Activated T-cell treated with anti-CD3 and anti-CD28 coated beads, Interleukin-2, amount 50 U/mL, for 72 hours (primary cell): ENCODE results near the gene IL17B. TPM values are rescaled to one million over a fixed set of nuclear protein-coding genes. Genes with fewer than 3 reads are reported as not detected.

Experiments used
- ATAC-seq, 2 donors: fragments of 150-1000 bp; cut with Tn5 transposase; replicated peaks in 1 of 2; 2 replicates each; pipeline ENCODE4 v1.10.0; 2021; ENCODE audit warnings: moderate library complexity in 2 of 2, mild to moderate bottlenecking in 1 of 2
- DNase-seq, 2 donors: peaks; one replicate each; pipeline ENCODE4 v3.0.0; 2021 to 2022; ENCODE audit warnings: mixed read lengths in 1 of 2
- H3K27ac Mint-ChIP-seq: one replicate; pipeline ENCODE4 v1.8.0; 2022; ENCODE audit warnings: mild to moderate bottlenecking, moderate library complexity, mixed read lengths
- H3K27me3 Mint-ChIP-seq: one replicate; pipeline ENCODE4 v1.8.0; 2022; ENCODE audit warnings: low read depth, mixed read lengths
- H3K36me3 Mint-ChIP-seq, 2 donors: one replicate each; pipeline ENCODE4 v1.8.0; 2022; ENCODE audit warnings: mixed read lengths in 2 of 2, mild to moderate bottlenecking in 1 of 2; ENCODE audit not compliant: insufficient read depth in 2 of 2
- H3K4me1 Mint-ChIP-seq: one replicate; pipeline ENCODE4 v1.8.0; 2022; ENCODE audit warnings: low read depth, mixed read lengths
- H3K4me3 Mint-ChIP-seq, 2 donors: one replicate each; pipeline ENCODE4 v1.8.0; 2022; ENCODE audit warnings: mild to moderate bottlenecking in 2 of 2, mixed read lengths in 2 of 2, moderate library complexity in 2 of 2
- H3K9me3 Mint-ChIP-seq, 2 donors: one replicate each; pipeline ENCODE4 v1.8.0; 2022; ENCODE audit warnings: mixed read lengths in 2 of 2
- total RNA-seq, 2 donors: library from RNA; stranded (reverse); gene quantifications; one replicate each; pipeline ENCODE4 v1.2.3, GENCODE V29; 2022

Gene IL17B
- total RNA-seq, 2 donors from 2014 or later: not detected

DNA sequence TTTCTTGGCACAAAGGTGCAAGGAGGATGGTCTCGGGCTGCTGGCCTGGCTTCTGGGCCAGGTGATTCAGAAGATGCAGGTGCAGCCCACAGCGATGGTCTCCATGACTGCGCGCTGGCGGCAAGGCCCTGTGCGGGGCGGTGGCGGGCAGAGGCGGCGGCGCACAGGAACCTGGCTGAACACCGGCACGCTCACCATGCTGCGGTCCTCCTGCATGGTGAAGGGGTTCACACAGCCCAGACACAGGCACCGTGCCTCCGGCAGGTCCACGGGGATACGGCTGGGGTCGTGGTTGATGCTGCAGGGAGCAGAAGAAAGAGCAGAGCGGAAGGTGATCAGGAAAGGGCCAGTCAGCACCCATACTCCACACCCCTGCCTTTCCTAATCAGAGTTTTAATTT, 4.8 kb downstream of the IL17B start:
- H3K27me3 Mint-ChIP-seq: no peaks in the 10 kb centered on the region
- no peak overlapping the region for H3K27ac Mint-ChIP-seq
- H3K36me3 Mint-ChIP-seq: no peaks in the 10 kb centered on the region
- H3K4me1 Mint-ChIP-seq: no peaks in the 10 kb centered on the region
- DNase-seq (no peak), ATAC-seq (no peak)
- H3K9me3 Mint-ChIP-seq: no peaks in the 10 kb centered on the region
- H3K4me3 Mint-ChIP-seq: no peak overlapping the region

DNA sequence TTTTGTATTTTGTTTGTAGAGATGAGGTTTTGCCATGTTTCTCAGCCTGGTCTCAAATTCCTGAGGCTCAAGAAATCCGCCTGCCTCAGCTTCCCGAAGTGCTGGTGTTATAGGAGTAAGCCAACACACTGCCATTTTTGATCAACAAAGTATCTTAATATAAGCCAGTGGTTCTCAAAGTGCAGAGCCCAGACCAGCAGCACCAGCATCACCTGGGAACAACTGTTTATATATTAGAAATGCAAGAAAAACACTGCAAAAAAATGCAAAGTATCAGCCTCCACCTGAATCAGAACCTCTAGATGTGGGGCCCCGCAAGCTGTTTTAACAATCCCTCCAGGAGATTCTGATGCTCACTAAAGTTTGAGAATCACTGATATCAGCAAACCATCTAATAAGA, 6.2 kb downstream of the IL17B start:
- no peak overlapping the region for H3K4me3 Mint-ChIP-seq
- H3K27ac Mint-ChIP-seq: no peak overlapping the region
- ATAC-seq: no peak
- no peaks in the 10 kb centered on the region for H3K9me3 Mint-ChIP-seq
- no peak for DNase-seq
- no peaks in the 10 kb centered on the region for H3K4me1 Mint-ChIP-seq
- no peaks in the 10 kb centered on the region for H3K36me3 Mint-ChIP-seq
- no peaks in the 10 kb centered on the region for H3K27me3 Mint-ChIP-seq

DNA sequence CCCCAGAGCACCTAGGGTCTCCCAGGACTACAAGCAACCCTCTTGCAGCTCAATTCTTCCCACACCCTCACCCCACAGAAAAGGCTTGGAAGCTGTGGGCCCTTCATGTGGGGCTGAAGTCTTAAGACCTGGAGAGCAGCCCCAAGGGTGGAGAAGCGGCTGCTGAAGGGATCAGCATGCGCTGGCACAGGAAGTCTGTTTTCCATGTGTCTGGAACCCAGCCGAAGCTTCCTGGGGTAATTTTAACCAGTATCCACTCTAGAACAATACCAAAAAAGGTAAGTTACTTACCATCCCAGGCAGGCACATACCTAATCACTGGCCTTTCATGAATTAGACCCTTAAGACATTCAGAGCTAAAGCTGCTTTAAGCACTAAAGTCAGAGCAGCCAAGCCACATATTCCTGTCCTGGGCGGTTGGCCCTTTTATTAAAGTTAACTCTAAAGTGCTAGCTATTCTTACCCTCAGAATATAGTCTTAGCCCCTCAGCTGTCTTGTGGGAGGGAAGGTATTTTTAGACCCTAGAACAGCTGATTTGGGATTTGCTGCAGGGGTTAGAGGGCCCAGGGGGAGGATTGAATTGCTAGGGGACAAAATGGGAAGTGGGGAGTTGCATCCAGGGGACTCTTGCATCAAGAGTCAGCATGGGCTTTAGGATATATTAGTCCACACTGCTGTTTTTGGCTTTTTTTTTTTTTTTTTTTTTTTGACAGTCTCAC, 6.9 kb downstream of the IL17B start:
- H3K36me3 Mint-ChIP-seq: no peaks in the 10 kb centered on the region
- DNase-seq (no peak), ATAC-seq (no peak)
- no peak overlapping the region for H3K4me3 Mint-ChIP-seq
- no peaks in the 10 kb centered on the region for H3K27me3 Mint-ChIP-seq
- H3K27ac Mint-ChIP-seq: no peak overlapping the region
- no peaks in the 10 kb centered on the region for H3K9me3 Mint-ChIP-seq
- H3K4me1 Mint-ChIP-seq: no peaks in the 10 kb centered on the region

DNA sequence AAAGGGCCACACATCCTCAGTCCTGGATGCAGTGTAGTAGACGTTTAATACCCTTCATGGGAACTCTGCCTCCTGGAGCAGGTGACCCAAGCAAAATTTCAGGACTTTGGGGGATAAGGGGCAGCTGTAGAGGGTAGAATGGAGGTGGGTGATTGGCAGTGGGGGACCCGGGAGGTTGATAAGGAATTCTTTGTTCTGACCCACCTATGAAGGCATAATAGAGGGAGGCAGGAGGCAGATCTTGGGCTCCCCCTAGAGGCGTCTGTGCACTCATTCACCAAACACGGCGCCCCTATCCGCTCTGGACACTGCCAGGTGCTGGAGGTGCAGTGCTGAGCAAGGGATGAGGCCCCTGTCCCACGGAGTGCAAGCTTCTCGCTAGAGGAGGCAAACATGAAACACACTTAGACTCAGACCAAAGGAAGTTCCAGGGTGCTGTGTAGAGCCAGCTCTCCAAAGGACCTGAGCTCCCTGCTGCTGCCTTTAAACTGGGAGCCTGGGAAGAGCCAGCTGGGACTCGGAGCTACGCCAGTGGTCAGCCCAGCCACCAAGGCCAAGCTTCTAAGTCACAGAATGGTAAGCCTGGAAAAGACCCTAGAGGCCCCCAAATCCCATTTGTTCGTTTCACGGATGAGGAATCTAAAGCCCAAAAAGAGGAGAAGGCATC, 7.7 kb downstream of the IL17B start:
- Mint-ChIP-seq H3K9me3 (no peaks in the 10 kb centered on the region), H3K27ac (no peak overlapping the region), H3K36me3 (no peaks in the 10 kb centered on the region), H3K4me3 (no peak overlapping the region), H3K4me1 (no peaks in the 10 kb centered on the region), H3K27me3 (no peaks in the 10 kb centered on the region)
- DNase-seq: peak; percentile 72 to 74
- ATAC-seq: peak; percentile 87

DNA sequence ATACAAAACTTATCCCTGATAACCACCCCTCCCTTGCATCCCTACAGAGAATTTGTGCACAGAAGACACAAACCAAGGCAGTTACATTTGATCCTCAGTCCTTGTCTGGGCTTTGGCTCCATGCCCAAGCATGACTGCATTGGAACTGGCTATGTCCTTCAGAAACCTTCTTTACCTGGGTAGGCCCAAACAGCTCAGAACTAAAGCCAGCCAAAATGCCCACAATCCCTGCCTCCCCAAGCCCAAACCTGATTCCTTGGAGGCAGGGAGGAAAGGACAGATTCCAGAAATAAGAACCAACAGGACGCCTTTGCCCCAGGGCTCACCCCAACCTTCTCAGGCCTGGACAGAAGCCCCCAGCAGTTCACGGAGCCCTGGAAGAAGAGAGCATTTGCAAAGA, 8.2 kb downstream of the IL17B start:
- Mint-ChIP-seq H3K9me3 (no peaks in the 10 kb centered on the region), H3K27me3 (no peaks in the 10 kb centered on the region), H3K27ac (no peak overlapping the region), H3K4me3 (no peak overlapping the region), H3K36me3 (no peaks in the 10 kb centered on the region), H3K4me1 (no peaks in the 10 kb centered on the region)
- ATAC-seq: no peak
- DNase-seq: no peak

DNA sequence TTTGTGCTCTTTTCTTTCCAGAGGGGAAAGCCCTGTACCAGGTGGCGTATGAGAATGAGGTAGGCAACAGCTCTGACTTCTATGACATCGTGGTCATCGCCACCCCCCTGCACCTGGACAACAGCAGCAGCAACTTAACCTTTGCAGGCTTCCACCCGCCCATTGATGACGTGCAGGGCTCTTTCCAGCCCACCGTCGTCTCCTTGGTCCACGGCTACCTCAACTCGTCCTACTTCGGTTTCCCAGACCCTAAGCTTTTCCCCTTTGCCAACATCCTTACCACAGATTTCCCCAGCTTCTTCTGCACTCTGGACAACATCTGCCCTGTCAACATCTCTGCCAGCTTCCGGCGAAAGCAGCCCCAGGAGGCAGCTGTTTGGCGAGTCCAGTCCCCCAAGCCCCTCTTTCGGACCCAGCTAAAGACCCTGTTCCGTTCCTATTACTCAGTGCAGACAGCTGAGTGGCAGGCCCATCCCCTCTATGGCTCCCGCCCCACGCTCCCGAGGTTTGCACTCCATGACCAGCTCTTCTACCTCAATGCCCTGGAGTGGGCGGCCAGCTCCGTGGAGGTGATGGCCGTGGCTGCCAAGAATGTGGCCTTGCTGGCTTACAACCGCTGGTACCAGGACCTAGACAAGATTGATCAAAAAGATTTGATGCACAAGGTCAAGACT, 11.0 kb downstream of the IL17B start:
- no peak for ATAC-seq
- Mint-ChIP-seq H3K27me3 (no peaks in the 10 kb centered on the region), H3K27ac (no peak overlapping the region), H3K9me3 (no peaks in the 10 kb centered on the region), H3K36me3 (no peaks in the 10 kb centered on the region), H3K4me3 (no peak overlapping the region), H3K4me1 (no peaks in the 10 kb centered on the region)
- no peak for DNase-seq

DNA sequence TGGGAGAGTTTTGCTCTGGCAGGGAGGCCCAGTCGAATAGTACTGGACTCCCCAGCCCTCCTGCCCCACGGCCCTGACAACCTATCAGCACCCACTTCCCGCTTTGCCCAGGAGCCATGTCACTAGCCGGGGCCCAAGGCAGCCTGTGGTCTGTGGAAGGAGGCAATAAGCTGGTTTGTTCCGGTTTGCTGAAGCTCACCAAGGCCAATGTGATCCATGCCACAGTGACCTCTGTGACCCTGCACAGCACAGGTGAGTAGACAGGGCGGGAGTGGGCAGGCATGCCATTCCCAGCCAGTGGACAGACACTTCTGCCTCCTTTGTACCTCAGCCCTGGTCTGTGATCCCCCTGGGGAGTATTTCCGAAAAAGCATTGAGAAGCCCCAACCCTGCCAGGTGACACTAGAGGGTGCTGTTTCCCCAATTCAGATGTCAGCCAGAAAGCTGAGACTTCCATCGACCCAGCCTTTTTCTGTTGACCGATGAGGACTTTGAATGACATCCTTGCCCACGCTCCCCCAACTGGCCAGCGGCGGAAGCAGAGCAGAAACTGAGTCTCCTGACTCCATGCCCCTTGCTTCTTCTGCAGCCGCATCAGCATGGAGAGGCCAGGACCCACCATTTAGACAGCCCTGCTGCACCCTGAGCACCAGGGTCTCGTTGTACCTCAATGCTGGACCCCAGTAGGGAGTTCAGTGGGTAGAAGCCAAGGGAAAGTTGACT, 11.7 kb downstream of the IL17B start:
- Mint-ChIP-seq H3K36me3 (no peaks in the 10 kb centered on the region), H3K27ac (no peak overlapping the region), H3K27me3 (no peaks in the 10 kb centered on the region), H3K4me1 (no peaks in the 10 kb centered on the region), H3K9me3 (no peaks in the 10 kb centered on the region), H3K4me3 (no peak overlapping the region)
- ATAC-seq (peak; percentile 58 to 61), DNase-seq (peak; percentile 58)

DNA sequence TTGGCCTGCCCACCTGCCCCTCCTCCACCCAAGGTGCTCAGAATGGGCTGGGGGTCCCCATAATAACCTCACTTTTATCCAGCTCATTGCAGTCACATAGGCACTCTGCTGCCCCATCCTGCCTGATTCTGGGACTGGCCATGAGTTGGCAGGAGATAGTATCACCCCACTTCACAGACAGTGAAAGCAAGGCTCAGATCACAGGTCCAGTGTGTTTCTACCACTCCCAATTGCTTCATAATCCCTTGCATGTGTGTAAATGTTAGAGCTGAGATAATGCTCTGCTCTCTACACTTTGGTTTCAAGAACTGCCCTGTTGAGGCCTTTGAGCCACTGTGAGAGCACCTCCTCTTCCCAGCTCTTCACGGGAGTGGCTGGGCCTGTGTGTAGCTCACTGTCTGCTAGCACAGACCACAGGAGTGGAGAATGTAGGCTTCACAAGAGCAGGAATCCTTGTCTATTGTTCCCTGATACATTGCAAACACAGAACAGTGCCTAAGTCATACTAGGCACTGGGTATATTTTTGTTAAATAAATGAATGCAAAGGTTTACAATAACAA, 12.8 kb downstream of the IL17B start:
- DNase-seq (no peak), ATAC-seq (no peak)
- Mint-ChIP-seq H3K27me3 (no peaks in the 10 kb centered on the region), H3K9me3 (no peaks in the 10 kb centered on the region), H3K4me1 (no peaks in the 10 kb centered on the region), H3K27ac (no peak overlapping the region), H3K36me3 (no peaks in the 10 kb centered on the region), H3K4me3 (no peak overlapping the region)

DNA sequence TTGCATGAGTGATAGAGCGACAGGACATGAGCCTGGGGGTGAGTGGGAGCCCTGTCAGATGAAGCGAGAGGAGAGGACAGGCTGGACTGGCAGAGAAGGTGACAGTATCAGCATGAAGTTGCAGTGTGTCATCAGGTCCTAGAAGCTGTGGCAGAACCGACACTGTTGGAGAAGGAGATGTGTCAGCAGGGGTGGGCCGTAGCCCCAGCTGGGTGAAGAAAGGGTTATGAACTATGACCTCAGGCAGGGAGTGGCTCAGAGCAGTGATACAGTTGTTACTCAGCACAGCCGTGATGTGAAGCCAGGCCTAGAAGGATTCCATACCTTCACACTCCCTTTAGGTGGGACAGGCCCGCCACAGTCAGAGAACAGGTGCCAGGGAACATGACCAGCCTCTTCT, 13.7 kb downstream of the IL17B start:
- H3K4me1 Mint-ChIP-seq: peaks cover 7% of the 10 kb centered on the region

DNA sequence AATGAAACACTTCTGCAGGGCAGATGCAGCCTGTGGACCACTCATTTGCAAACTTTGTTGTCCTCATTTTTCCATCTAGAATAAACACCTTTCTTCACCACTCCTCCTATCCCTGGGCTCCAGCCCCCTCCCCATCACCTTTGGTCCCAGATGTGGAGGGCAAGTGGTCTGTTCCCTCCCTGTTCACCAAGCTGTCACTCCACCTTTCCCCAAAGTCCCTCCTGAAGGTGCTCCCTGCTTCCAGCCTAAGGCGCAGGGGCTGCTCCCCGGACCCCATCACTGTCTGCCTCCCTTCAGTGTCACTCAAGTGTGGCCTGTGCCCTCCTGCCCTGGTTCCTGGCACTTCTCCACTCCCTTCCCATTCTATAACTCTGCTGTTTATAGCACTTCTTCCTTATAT, 14.4 kb downstream of the IL17B start:
- Mint-ChIP-seq H3K27ac (no peak overlapping the region), H3K4me1 (peaks cover 14% of the 10 kb centered on the region), H3K9me3 (no peaks in the 10 kb centered on the region), H3K4me3 (no peak overlapping the region), H3K36me3 (no peaks in the 10 kb centered on the region), H3K27me3 (no peaks in the 10 kb centered on the region)
- ATAC-seq (no peak), DNase-seq (no peak)

More for the DNA sequence above, 13.7 kb downstream of the IL17B start:
- ATAC-seq (peak; percentile 64 to 68), DNase-seq (no peak)
- Mint-ChIP-seq H3K27me3 (no peaks in the 10 kb centered on the region), H3K27ac (no peak overlapping the region), H3K9me3 (no peaks in the 10 kb centered on the region), H3K4me3 (no peak overlapping the region), H3K36me3 (no peaks in the 10 kb centered on the region)

DNA sequence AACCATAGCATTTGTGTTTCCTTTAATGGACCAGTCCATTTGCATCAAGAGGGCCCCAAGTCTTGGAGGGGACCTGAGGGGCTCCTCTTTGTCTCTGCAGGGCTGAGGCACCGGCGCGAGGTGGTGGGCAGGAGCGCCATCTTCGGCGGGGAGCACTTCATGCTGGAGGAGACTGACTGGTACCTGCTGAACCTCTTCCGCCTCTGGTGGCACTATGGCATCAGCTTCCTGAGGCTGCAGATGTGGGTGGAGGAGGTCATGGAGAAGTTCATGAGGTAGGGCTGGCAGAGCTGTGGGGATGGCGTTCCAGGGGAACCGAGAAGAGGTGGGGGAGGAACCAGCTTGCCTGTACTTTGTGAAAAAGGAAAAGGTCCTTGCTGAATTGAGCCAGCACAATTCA, 15.2 kb downstream of the IL17B start:
- Mint-ChIP-seq H3K4me3 (no peak overlapping the region), H3K4me1 (peaks cover 22% of the 10 kb centered on the region), H3K27me3 (no peaks in the 10 kb centered on the region), H3K9me3 (no peaks in the 10 kb centered on the region), H3K27ac (no peak overlapping the region), H3K36me3 (no peaks in the 10 kb centered on the region)
- ATAC-seq (no peak), DNase-seq (no peak)

DNA sequence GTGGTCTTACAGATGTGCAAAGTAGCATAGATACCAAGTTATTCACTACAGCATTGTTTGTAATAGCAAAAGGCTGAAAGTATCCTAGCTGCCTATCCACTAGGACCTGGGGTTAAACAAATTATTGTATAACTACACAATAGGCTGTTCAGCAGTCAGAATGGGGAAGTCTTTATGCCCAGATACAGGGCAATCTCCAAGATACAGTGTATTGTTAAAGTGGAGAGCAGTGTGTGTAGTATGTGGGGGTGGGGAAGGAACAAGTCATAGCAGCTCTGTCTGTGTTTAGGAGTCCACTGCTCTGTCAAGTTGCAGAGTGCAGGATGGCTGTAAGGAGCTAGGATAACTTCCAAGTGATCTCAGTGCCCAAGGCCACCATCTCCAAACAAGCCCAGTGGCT, 15.7 kb downstream of the IL17B start:
- Mint-ChIP-seq H3K36me3 (no peaks in the 10 kb centered on the region), H3K27me3 (no peaks in the 10 kb centered on the region), H3K4me1 (peaks cover 28% of the 10 kb centered on the region), H3K4me3 (no peak overlapping the region), H3K27ac (no peak overlapping the region), H3K9me3 (no peaks in the 10 kb centered on the region)
- DNase-seq: no peak
- ATAC-seq: no peak

DNA sequence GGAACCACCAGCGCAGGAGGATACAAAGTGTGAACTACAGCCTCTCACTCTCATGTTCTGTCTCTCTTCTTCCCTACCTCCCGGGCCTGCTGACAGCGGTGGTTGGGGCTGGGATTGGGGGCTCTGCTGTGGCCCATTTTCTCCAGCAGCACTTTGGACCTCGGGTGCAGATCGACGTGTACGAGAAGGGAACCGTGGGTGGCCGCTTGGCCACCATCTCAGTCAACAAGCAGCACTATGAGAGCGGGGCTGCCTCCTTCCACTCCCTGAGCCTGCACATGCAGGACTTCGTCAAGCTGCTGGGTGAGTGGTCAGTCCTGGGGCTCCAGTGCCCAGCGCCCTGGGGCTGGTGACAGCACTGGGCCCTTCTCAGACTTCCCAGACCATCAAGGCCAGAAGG, 16.6 kb downstream of the IL17B start:
- ATAC-seq (no peak), DNase-seq (no peak)
- Mint-ChIP-seq H3K4me1 (peaks cover 30% of the 10 kb centered on the region), H3K4me3 (no peak overlapping the region), H3K27me3 (no peaks in the 10 kb centered on the region), H3K36me3 (no peaks in the 10 kb centered on the region), H3K9me3 (no peaks in the 10 kb centered on the region), H3K27ac (no peak overlapping the region)
